Activated naive CD8-positive, alpha-beta T cell treated with anti-CD3 and anti-CD28 coated beads, Interleukin-2, amount 50 U/mL, for 16 hours (primary cell): Measurements from ENCODE around the gene RNPS1.
A peak's percentile ranks its signal among the peaks of the same experiment; 100 is the strongest.

Experiments
- DNase-seq: peaks from one replicate; pipeline ENCODE4 v3.0.0-alpha.2; 2020; ENCODE audit warnings: low read depth, low spot score

Gene RNPS1

DNA sequence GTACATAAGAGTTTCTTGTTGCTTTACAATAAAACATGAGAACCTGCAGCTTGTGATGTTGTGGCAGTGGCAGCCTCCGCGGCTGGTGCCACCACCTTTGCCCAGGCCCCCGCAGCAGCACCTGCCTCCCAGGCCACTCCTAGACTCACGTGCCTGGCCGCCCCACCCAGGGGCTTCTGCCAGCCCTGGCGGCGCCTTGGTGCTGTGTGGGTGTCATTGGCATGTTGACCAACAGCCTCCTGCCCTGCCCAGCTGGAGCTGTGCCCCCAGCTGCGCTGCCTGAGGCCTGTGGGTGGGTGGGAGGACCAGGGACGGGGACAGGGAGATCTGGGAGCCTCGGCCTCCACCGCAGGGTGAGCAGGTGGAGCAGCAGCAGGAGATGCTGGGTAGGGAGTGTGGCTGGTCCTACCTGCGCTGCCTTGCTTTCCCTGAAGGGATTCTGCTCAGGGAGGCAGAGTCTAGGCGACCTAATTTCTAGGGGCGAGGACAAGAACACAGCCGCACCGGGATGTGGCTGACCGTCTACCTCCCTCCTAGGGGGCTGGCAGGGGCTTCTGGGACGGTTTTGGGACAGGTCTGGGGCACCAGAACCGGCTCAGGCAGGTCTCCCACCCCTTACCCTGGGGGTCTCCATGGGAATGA lies 32.1 kb downstream of the RNPS1 start:
- no peak for DNase-seq

GRCh38 chr16:2235234-2235651 lies 32.7 kb downstream of the RNPS1 start:
- no peak for DNase-seq

DNA sequence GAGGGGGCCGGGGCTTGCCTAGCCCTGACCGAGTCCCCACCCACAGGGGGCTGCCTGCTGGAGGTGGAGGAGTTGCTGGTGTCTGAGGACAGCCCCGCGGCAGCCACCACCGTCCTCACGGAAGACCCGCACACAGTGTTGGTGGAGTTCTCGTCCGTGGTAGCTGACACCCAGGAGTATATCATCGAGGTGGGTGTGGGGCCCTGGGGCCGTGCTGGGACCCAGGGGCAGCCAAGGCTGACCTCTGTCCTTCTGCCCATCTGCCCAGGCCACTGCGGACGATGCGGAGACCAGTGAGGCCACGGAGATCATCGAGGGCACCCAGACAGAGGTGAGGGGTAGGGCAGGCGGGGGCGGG lies 33.1 kb downstream of the RNPS1 start:
- no peak for DNase-seq

DNA sequence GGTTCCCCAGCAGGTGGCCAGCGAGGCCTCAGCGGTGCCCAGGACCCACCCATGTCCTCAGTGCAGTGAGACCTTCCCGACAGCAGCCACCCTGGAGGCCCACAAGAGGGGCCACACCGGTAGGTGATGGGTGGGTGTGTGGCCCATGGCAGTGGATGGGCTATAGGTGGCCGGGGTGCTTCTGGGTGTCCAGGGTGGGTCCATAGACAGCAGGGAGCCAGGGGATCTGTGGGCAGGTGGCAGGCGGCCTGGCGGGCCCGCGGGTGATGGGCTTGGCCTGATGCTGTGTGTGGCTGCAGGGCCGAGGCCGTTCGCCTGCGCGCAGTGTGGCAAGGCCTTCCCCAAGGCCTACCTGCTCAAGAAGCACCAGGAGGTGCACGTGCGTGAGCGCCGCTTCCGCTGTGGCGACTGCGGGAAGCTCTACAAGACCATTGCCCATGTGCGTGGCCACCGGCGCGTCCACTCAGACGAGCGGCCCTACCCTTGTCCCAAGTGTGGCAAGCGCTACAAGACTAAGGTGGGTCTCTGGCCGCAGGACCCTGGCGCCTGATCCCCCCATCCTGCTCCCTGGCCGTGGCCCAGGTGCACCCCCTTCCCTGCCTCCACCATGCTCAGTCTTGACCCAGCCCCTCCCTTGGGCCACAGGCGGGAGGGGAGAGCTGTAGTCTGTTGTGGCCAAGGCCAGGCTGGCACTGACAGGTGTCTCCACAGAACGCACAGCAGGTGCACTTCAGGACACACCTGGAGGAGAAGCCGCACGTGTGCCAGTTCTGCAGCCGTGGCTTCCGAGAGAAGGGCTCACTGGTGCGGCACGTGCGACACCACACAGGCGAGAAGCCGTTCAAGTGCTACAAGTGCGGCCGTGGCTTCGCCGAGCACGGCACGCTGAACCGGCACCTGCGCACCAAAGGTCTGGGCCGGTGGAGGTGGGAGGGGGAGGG lies 33.8 kb downstream of the RNPS1 start:
- no peak for DNase-seq

- no peak for DNase-seq
Measured at GRCh38 chr16:2233046-2233775, 34.7 kb downstream of the RNPS1 start.

DNA sequence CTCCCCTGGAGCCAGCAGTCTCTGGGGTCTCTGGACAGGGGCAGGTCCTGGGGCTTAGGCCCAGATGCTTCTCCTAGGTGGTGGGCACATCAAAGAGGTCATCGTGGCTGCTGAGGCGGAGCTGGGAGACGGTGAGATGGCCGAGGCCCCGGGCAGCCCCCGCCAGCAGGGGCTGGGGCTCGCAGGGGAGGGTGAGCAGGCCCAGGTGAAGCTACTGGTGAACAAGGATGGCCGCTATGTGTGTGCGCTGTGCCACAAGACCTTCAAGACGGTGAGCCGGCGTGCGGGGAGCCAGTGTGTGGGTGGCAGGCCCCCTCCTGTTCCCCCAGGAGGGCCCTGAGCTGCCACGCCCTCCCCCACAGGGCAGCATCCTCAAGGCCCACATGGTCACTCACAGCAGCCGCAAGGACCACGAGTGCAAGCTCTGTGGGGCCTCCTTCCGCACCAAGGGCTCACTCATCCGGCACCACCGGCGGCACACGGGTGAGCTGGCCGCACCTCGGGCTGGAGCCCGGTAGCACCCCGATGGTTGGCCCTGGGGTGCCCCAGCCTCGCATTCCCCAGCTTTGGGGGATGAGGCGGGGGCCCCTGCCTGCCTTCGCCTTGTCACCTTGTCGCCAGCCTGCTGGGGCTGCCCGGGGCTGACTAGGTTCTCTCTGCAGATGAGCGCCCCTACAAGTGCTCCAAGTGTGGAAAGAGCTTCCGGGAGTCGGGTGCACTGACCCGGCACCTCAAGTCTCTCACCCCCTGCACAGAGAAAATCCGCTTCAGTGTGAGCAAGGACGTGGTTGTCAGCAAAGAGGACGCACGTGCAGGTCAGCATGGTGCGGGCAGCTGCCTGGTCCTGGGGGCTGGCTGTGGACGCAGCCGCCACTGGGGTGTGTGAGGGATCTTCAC lies 35.6 kb downstream of the RNPS1 start:
- no peak for DNase-seq

- DNase-seq, result no peak
Measured at GRCh38 chr16:2231016-2231931, 36.7 kb downstream of the RNPS1 start.

GRCh38 chr16:2230376-2230775 lies 37.5 kb downstream of the RNPS1 start:
- DNase-seq, result no peak

DNA sequence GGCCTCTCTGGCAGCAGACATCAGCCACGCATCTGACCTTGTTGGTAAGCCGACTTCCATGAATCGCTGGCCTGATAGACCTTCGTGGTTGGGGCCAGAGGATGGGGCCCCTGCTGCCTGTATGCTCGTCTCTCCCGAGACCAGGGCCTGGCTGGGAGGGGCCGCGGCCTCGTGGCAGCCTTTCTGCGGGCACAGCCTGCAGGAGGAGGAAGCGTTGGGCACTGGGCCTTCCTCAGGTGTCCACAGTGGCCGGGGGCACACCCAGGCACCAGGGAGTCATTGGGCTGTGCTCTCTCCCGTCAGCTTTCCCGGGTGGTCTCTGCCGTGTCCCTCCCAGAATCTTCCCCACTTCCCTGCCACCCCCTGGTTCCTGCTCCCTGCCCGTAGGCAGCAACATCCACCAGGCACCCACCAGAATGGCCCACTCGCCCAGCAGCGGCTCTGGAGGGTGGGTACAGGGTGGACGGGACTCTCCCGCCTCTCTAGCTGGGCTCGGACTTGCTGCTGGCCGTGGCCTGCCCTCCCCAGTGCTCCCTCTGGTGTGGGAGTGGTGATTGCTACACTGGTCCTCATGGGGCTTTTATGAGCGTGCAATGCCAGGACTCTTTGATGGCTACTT lies 38.2 kb downstream of the RNPS1 start:
- no peak for DNase-seq

DNA sequence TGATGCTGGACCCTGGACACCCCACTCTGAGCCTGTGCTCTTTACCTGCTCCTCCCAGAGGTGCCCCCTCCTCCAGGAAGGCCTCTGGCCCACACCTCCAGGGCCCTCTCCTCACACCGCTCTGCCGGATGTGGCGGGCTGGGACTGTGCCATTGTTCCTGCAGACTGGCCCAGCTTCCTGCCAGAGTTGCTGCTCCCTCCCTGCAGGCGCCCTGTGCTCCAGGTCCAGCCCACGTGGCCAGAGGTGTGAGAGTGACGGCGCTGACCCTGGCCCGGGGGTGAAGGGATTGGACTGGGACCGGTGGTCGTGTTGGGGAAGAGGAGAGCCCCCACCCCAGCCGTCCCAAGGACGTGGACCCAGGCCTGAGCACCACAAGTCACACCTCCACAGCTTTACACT lies 38.8 kb downstream of the RNPS1 start:
- DNase-seq, result no peak

DNA sequence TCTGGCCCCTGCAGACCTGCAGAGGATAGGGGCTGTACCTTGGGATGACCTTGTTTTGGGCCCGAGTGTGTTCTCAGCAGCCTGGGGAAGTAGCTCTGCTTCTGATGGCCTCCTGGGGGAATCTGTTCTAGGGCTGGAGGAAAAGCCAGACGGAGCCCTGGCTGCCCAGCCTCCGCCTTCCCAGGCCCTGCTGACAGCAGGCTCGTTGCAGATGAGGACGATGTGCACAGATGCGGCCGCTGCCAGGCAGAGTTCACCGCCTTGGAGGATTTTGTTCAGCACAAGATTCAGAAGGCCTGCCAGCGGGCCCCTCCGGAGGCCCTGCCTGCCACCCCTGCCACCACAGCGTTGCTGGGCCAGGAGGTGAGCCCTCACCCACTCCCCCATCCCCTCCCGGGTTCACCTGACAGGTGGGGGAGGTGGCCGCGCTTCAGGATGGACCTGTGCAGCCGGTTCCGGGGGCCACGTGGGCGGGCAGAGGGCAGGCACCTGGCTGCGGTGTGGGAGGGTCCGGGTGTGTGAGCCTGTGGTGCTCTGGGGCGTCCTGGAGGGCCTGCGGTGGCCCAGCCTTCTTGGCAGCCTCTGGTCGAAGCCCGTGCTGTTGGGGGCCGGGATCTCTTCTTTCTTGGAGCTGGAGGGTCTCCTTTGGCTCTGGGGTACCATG lies 39.6 kb downstream of the RNPS1 start:
- no peak for DNase-seq

GRCh38 chr16:2226918-2227317 lies 41.0 kb downstream of the RNPS1 start:
- DNase-seq, result no peak

GRCh38 chr16:2226245-2226793 lies 41.6 kb downstream of the RNPS1 start:
- DNase-seq, result no peak

DNA sequence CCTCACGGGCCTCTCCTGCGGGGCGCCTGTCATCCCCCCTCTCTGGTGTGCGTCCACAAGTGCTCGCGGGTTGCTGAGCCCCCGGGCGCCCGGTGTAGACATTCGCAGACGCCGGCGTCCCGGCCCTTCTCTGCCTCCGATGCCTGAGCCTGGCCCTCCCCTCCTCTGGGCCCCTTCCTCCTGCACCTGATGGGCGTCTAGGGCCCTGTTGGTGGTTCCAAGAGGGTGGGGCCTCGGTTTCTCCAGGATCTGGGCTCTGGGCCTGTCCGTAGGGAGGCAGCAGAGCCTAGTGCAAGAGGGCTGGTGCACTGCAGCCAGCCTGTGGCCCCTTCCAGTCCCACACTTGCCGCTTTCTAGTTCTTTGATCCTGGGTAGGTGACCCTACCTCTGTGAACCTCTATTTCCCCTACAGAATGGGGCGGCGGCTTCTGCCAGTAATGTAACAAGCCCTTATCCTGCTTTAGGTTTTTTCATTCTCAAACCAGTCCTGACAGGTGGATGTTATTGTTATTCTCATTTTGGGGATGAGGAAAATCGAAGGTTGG lies 43.9 kb downstream of the RNPS1 start:
- no peak for DNase-seq

GRCh38 chr16:2223221-2223941 lies 44.5 kb downstream of the RNPS1 start, which contains the start of gene E4F1:
TSS of gene E4F1 (plus strand) at chr16:2223591. CDS start at chr16:2223614, 23 bp downstream.
- DNase-seq, result peak; percentile 99

- DNase-seq, result no peak
Measured at GRCh38 chr16:2216330-2216729, 51.6 kb downstream of the RNPS1 start.

GRCh38 chr16:2214719-2214968 lies 53.3 kb downstream of the RNPS1 start, which contains the start of gene PGP:
TSS of gene PGP (minus strand) at chr16:2214840. CDS start at chr16:2214777, 63 bp downstream.
- DNase-seq, result no peak
